HepG2 (cell line): ENCODE data around the gene HSPB6. TPM values are rescaled to one million over a fixed set of nuclear protein-coding genes. Genes with fewer than 3 reads are reported as not detected.

Source experiments
- ATRX ChIP-seq: sonication (generic); formaldehyde crosslinking; IDR thresholded peaks from 2 replicates; pipeline ENCODE4 v1.4.0; 2020; ENCODE audit warnings: missing genetic modification reagents, borderline replicate concordance
- CHD2 ChIP-seq: IDR thresholded peaks from 2 replicates; pipeline ENCODE4 v1.6.1; 2011; ENCODE audit warnings: low read depth, low read length, improper control_type of control experiment
- HMGXB3 ChIP-seq: sonication (generic); formaldehyde crosslinking; IDR thresholded peaks from 2 replicates; pipeline ENCODE4 v1.4.0; 2020; ENCODE audit warnings: missing genetic modification reagents, borderline replicate concordance
- MED13 ChIP-seq: sonication (generic); formaldehyde crosslinking; IDR thresholded peaks from 2 replicates; pipeline ENCODE4 v1.5.0; 2020; ENCODE audit warnings: missing genetic modification reagents
- PCBP2 ChIP-seq: fragments of 200-400 bp; formaldehyde crosslinking; optimal IDR thresholded peaks from 2 replicates; pipeline ENCODE3; 2018; ENCODE audit warnings: low read length, low read depth; ENCODE audit not compliant: poor library complexity, severe bottlenecking
- PHF20 ChIP-seq: sonication (generic); formaldehyde crosslinking; IDR thresholded peaks from 2 replicates; pipeline ENCODE4 v1.5.0; 2020; ENCODE audit warnings: mild to moderate bottlenecking, missing genetic modification reagents
- SIX1 ChIP-seq: sonication (generic); formaldehyde crosslinking; IDR thresholded peaks from 2 replicates; pipeline ENCODE4 v1.4.0; 2020; ENCODE audit warnings: missing genetic modification reagents, borderline replicate concordance
- SMAD3 ChIP-seq: sonication (generic); formaldehyde crosslinking; IDR thresholded peaks from 2 replicates; pipeline ENCODE4 v1.4.0; 2020; ENCODE audit warnings: missing genetic modification reagents
- SRSF9 ChIP-seq: fragments of 200-400 bp; formaldehyde crosslinking; IDR thresholded peaks from 2 replicates; pipeline ENCODE4 v1.6.1; 2018; ENCODE audit warnings: borderline replicate concordance, mild to moderate bottlenecking, low read depth, low read length; ENCODE audit not compliant: insufficient read depth, poor library complexity, severe bottlenecking
- TBL1XR1 ChIP-seq: fragments of 150-350 bp; IDR thresholded peaks from 2 replicates; pipeline ENCODE4 v1.6.1; 2014; ENCODE audit warnings: borderline replicate concordance, low read length; ENCODE audit not compliant: partially characterized antibody
- ZBTB3 ChIP-seq: sonication (generic); formaldehyde crosslinking; IDR thresholded peaks from 2 replicates; pipeline ENCODE4 v1.4.0; 2020; ENCODE audit warnings: low read depth, mild to moderate bottlenecking, moderate library complexity, missing genetic modification reagents, borderline replicate concordance
- ZFP82 ChIP-seq: sonication (generic); formaldehyde crosslinking; IDR thresholded peaks from 2 replicates; pipeline ENCODE4 v1.5.1; 2020; ENCODE audit warnings: mild to moderate bottlenecking, missing genetic modification reagents, borderline replicate concordance
- ZNF75D ChIP-seq: sonication (generic); formaldehyde crosslinking; IDR thresholded peaks from 2 replicates; pipeline ENCODE4 v1.8.1; 2023; ENCODE audit warnings: missing genetic modification reagents, mild to moderate bottlenecking, borderline replicate concordance
- polyA plus RNA-seq, 8 experiments: library from polyadenylated mRNA; depleted of rRNA in 3 of 8; stranded (reverse) in 7 of 8; unstranded in 1 of 8; fragments of >200 nt; fragmentation: Illumina TruSeq in 4 of 8; extraction: Trizol in 4 of 8; gene quantifications; 2 replicates each; pipeline versions ENCODE4 v1.2.1 to v1.2.3, GENCODE V29; 2011 to 2016; ENCODE audit warnings: low read depth in 4 of 8, missing spikeins in 1 of 8, mixed read lengths in 1 of 8; ENCODE audit not compliant: insufficient read depth in 1 of 8
- total RNA-seq, 5 experiments: library from RNA; depleted of rRNA; stranded (reverse); fragments of >200 nt; fragmentation: Illumina TruSeq; extraction: Trizol; gene quantifications; 2 replicates each; pipeline ENCODE4 v1.2.3, GENCODE V29; 2016; ENCODE audit warnings: low read depth in 1 of 5
- TF ChIP-seq, protein P1 (sequence below): conservative IDR thresholded peaks from 2 replicates; pipeline ENCODE4 v1.6.1; 2018; ENCODE audit warnings: missing genetic modification reagents

Gene HSPB6
- total and polyA plus RNA-seq, 2 of the 13 experiments (the other 11 are each of a cell fraction or from before 2014, with no cell fraction given): 0.18 TPM; not detected in 1

GRCh38 chr19:35712567-35713505 is 44.0 kb downstream of the HSPB6 start (continued):
- TF ChIP-seq HMGXB3 (no peak), PHF20 (CRISPR knock-in tag) (no peak), ATRX (CRISPR knock-in tag) (no peak), CHD2 (no peak), ZFP82 (CRISPR knock-in tag) (no peak), ZBTB3 (CRISPR knock-in tag) (no peak), PCBP2 (no peak), TBL1XR1 (no peak), SMAD3 (no peak), SIX1 (CRISPR knock-in tag) (no peak), ZNF75D (CRISPR knock-in tag) (no peak), MED13 (CRISPR knock-in tag) (no peak), SRSF9 (no peak)
- TF ChIP-seq, protein P1, sequence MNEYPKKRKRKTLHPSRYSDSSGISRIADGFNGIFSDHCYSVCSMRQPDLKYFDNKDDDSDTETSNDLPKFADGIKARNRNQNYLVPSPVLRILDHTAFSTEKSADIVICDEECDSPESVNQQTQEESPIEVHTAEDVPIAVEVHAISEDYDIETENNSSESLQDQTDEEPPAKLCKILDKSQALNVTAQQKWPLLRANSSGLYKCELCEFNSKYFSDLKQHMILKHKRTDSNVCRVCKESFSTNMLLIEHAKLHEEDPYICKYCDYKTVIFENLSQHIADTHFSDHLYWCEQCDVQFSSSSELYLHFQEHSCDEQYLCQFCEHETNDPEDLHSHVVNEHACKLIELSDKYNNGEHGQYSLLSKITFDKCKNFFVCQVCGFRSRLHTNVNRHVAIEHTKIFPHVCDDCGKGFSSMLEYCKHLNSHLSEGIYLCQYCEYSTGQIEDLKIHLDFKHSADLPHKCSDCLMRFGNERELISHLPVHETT: no peak
